ENCODE measurements around the gene TRIM38.

Gene TRIM38

GRCh38 chr6:25951296-25952032, 11.1 kb upstream of the TRIM38 start:
- Histone ChIP-seq H3K4me3 (ENCODE audit: low read length, poor library complexity, severe bottlenecking) (no peak overlapping the region), H4K20me1 (ENCODE audit: insufficient read depth, low read length, poor library complexity, severe bottlenecking) (no peaks in the 10 kb centered on the region), H3K9me3 (ENCODE audit: insufficient read depth, low read depth, low read length) (no peaks in the 10 kb centered on the region), H3K4me1 (ENCODE audit: insufficient read depth, low read length, poor library complexity, severe bottlenecking) (peaks cover 1% of the 10 kb centered on the region), H3K36me3 (ENCODE audit: insufficient read depth, low read length) (no peaks in the 10 kb centered on the region), H3F3A (ENCODE audit: low read depth) (no peaks in the 10 kb centered on the region), H3K4me2 (ENCODE audit: low read depth, low read length, poor library complexity, severe bottlenecking) (no peak overlapping the region), H3K27me3 (ENCODE audit: insufficient read depth, low read length, poor library complexity, severe bottlenecking) (no peaks in the 10 kb centered on the region), H3K79me2 (ENCODE audit: insufficient read depth, low read length) (no peaks in the 10 kb centered on the region), H2AFZ (ENCODE audit: low read length) (no peak overlapping the region), H3K9ac (ENCODE audit: low read depth, low read length, poor library complexity, severe bottlenecking) (no peak overlapping the region), H3K9me2 (replicated peaks; ENCODE audit: low read depth, low read length) (no peaks in the 10 kb centered on the region)
- TF ChIP-seq CTCF (conservative IDR thresholded peaks at IDR 0.05; ENCODE audit: low read length) (no peak), EZH2phosphoT487 (IDR thresholded peaks at IDR 0.05; ENCODE audit: borderline replicate concordance) (no peak)

- no peaks in the 10 kb centered on the region for H3F3A ChIP-seq (ENCODE audit: low read depth)
- no peaks in the 10 kb centered on the region for H3K36me3 ChIP-seq (ENCODE audit: insufficient read depth, low read length)
- no peak overlapping the region for H2AFZ ChIP-seq (ENCODE audit: low read length)
- no peak overlapping the region for H3K4me2 ChIP-seq (ENCODE audit: low read depth, low read length, poor library complexity, severe bottlenecking)
- no peaks in the 10 kb centered on the region for H3K9me2 ChIP-seq (replicated peaks; ENCODE audit: low read depth, low read length)
- no peaks in the 10 kb centered on the region for H3K9me3 ChIP-seq (ENCODE audit: insufficient read depth, low read depth, low read length)
- no peaks in the 10 kb centered on the region for H3K27me3 ChIP-seq (ENCODE audit: insufficient read depth, low read length, poor library complexity, severe bottlenecking)
- no peak overlapping the region for H3K9ac ChIP-seq (ENCODE audit: low read depth, low read length, poor library complexity, severe bottlenecking)
- H3K4me3 ChIP-seq (ENCODE audit: low read length, poor library complexity, severe bottlenecking) = no peak overlapping the region
- H3K79me2 ChIP-seq (ENCODE audit: insufficient read depth, low read length) = no peaks in the 10 kb centered on the region
- H4K20me1 ChIP-seq (ENCODE audit: insufficient read depth, low read length, poor library complexity, severe bottlenecking) = no peaks in the 10 kb centered on the region
- TF ChIP-seq CTCF (conservative IDR thresholded peaks at IDR 0.05; ENCODE audit: low read length) = no peak
- no peak for TF ChIP-seq EZH2phosphoT487 (IDR thresholded peaks at IDR 0.05; ENCODE audit: borderline replicate concordance)
- H3K4me1 ChIP-seq (ENCODE audit: insufficient read depth, low read length, poor library complexity, severe bottlenecking) = no peaks in the 10 kb centered on the region
Measured at GRCh38 chr6:25952535-25952934, 10.1 kb upstream of the TRIM38 start.

- Histone ChIP-seq H3K36me3 (ENCODE audit: insufficient read depth, low read length) (no peaks in the 10 kb centered on the region), H3K4me1 (ENCODE audit: insufficient read depth, low read length, poor library complexity, severe bottlenecking) (no peaks in the 10 kb centered on the region), H3K9me2 (replicated peaks; ENCODE audit: low read depth, low read length) (no peaks in the 10 kb centered on the region), H4K20me1 (ENCODE audit: insufficient read depth, low read length, poor library complexity, severe bottlenecking) (no peaks in the 10 kb centered on the region), H3K9me3 (ENCODE audit: insufficient read depth, low read depth, low read length) (peaks cover 4% of the 10 kb centered on the region; the same call in 1 of the 2 replicates), H3K4me2 (ENCODE audit: low read depth, low read length, poor library complexity, severe bottlenecking) (no peak overlapping the region), H3K4me3 (ENCODE audit: low read length, poor library complexity, severe bottlenecking) (no peak overlapping the region), H3K9ac (ENCODE audit: low read depth, low read length, poor library complexity, severe bottlenecking) (no peak overlapping the region), H3K27me3 (ENCODE audit: insufficient read depth, low read length, poor library complexity, severe bottlenecking) (no peaks in the 10 kb centered on the region), H3K79me2 (ENCODE audit: insufficient read depth, low read length) (no peaks in the 10 kb centered on the region), H3F3A (ENCODE audit: low read depth) (no peaks in the 10 kb centered on the region), H2AFZ (ENCODE audit: low read length) (no peak overlapping the region)
- TF ChIP-seq EZH2phosphoT487 (IDR thresholded peaks at IDR 0.05; ENCODE audit: borderline replicate concordance) = no peak
- no peak for TF ChIP-seq CTCF (conservative IDR thresholded peaks at IDR 0.05; ENCODE audit: low read length)
Measured at GRCh38 chr6:25953733-25954132, 8.9 kb upstream of the TRIM38 start.

All from Loucy (cell line).